H1 (cell line): ENCODE measurements around the gene KIR3DL1.
"Not testable (repeated sequence)": the region's sequence is repeated elsewhere in the genome, so short reads cannot be mapped to it uniquely, and the experiment has no call there.

ENCODE experiments used
- CHD1 ChIP-seq: IDR thresholded peaks from 2 replicates; pipeline ENCODE4 v1.6.1; 2012; ENCODE audit warnings: low read depth, low read length, improper control_type of control experiment
- TAF1 ChIP-seq: IDR thresholded peaks from 2 replicates; pipeline ENCODE4 v1.6.1; 2011; ENCODE audit warnings: mild to moderate bottlenecking, low read depth, low read length

GRCh38 chr19:54824416-54824815 lies 8.1 kb downstream of the KIR3DL1 start:
- not testable (repeated sequence) for TF ChIP-seq TAF1, CHD1
